Activated CD8-positive, alpha-beta memory T cell treated with anti-CD3 and anti-CD28 coated beads, Interleukin-2, amount 50 U/mL, for 4 hours (primary cell): ENCODE measurements around the gene LRRTM2.
"Not testable (repeated sequence)": the region's sequence is repeated elsewhere in the genome, so short reads cannot be mapped to it uniquely, and the experiment has no call there.

Source experiments
- DNase-seq: peaks from one replicate; pipeline ENCODE4 v3.0.0-alpha.2; 2020

The LRRTM2 gene

GRCh38 chr5:138874771-138875551 lies at the start of gene LRRTM2:
Gene LRRTM2 (minus strand): TSS chr5:138875335. CDS start chr5:138874911, 424 bp downstream.
- DNase-seq, result no peak

DNA sequence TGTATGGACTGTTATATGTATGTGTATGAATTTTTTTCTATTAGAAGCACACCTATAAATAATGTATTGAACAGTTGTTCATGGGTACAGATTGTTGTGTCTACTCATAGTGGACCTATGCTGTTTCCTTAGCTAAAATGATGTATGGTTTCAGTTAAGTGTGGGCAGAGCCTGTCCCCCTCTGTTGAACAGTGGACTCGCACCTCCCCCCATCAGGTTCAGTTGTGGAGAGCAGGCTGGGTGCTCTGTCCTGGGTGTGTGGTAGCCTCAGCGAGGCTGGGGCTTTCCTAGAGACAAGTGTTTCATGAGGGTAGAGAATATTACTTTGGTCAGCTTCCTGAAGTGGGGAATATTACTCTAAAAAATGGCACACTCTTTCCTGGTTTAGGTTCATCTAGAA lies 47.4 kb upstream of the LRRTM2 start:
- no peak for DNase-seq

- not testable (repeated sequence) for DNase-seq
Observed at GRCh38 chr5:138921362-138921761, 46.2 kb upstream of the LRRTM2 start.

DNA sequence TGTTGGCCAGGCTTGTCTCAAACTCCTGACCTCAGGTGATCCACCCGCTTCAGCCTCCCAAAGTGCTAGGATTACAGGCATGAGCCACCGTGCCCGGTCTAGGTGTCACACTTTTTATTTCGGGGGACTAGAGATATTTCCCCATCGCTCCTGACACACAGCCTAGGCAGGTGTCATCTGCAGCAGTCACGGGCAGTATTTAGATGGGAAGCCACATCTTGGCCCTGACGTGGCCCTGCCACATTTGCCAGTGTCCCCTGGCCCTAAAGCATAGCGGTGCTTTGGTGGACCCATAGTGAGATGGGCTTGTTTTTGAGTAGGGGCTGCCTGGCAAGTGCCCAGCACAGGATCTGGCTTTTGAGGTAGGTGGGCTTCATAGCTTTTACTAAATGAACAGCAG lies 45.0 kb upstream of the LRRTM2 start:
- DNase-seq, result no peak

GRCh38 chr5:138918686-138919085 lies 43.6 kb upstream of the LRRTM2 start:
- DNase-seq, result no peak

DNA sequence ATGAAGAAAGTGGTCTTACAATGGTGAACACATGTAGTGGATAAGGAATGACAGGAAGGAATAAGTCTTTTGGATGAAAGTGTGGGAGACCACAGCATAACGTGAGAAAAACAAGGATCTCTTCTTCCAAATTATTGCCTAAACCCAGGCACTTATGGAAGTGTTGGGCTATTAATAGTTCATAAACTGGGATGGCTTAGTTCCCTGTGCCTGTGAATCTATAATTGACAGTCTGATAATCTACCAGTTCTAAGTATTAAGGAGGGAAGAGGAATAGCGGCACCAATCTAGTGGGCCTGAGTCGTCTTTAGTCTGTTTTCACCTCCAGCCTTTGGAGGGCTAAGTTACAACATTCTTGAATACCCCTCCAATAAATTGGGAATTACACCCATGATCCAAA lies 39.2 kb upstream of the LRRTM2 start:
- DNase-seq, result no peak

GRCh38 chr5:138913773-138914172 lies 38.6 kb upstream of the LRRTM2 start:
- DNase-seq, result no peak

GRCh38 chr5:138912093-138912492 lies 37.0 kb upstream of the LRRTM2 start:
- DNase-seq, result no peak

- DNase-seq, result no peak
Observed at GRCh38 chr5:138911441-138911840, 36.3 kb upstream of the LRRTM2 start.

- DNase-seq, result no peak
Observed at GRCh38 chr5:138910546-138911185, 35.5 kb upstream of the LRRTM2 start.

- no peak for DNase-seq
Observed at GRCh38 chr5:138909734-138910133, 34.6 kb upstream of the LRRTM2 start.

- DNase-seq, result no peak
Observed at GRCh38 chr5:138905541-138905940, 30.4 kb upstream of the LRRTM2 start.

DNA sequence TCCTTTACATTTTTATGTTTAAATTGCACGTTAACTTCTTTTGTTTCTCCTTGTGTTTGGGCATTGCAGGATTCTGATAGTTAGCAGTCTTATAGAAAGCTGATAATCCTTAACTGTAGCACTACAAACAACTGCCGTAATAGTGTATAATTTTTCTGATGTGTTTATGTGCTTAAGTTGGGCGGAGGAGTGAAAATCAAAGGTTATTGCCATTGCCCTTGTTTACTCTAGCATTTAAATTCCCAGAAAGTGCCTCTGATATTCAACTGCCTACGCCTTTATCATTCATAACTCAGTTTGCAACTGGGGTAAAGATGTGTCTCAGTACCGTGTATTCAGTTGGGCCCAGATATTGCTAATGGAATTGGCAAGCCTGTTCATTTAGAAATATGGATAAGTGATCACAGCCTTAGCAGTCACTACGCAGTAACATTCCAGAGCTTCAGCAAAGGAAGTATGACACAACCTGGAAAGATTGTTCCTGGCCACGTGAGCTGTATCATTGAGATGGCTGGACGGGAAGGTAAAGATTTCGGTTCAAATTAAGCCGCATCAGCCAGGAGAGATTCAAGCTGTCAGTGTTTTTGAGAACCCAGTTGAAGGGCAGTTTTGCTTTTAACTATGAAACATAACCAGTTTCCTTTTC lies 28.1 kb upstream of the LRRTM2 start:
- DNase-seq, result no peak

DNA sequence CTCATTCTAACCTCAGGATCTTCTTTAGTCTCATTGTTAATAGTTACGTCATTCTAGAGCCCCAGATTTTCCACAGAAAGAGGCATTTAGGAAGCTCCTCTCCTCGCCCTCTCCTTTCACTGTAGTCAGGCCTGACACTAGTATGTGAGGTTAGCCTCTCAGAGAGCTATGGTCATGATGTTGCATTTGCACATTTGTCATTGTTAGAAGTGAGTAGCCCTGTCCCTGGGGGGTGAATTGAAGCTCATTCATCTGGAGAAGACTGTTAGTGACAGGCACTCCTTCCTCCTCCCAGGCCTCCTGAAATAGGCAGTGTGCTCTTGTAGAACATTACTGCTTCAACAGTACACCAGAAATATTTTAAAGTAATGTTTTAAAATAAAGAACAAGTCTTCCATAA lies 26.6 kb upstream of the LRRTM2 start:
- no peak for DNase-seq

GRCh38 chr5:138900281-138900965 lies 25.3 kb upstream of the LRRTM2 start:
- DNase-seq, result no peak

- DNase-seq, result no peak
Observed at GRCh38 chr5:138898742-138899141, 23.6 kb upstream of the LRRTM2 start.

- no peak for DNase-seq
Observed at GRCh38 chr5:138898299-138898698, 23.2 kb upstream of the LRRTM2 start.

- no peak for DNase-seq
Observed at GRCh38 chr5:138895918-138896317, 20.8 kb upstream of the LRRTM2 start.

DNA sequence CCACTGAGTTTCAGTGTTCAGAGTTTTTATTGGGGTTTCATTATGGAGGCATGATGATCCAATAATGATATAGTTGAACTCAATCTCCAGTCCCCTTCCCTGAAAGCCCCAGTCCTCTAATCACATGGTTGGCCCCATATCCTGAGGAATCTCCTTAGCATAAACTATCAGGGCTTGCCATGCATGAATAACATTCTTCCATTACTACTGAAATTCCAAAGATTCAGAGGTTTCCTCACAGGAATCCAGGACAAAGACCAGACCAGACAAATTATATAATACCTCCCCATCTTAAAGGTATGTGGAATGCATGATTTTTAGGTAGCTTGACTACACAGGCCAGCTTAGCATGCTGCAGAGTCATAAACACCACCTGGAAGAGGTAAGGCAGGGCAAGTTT lies 15.5 kb upstream of the LRRTM2 start:
- no peak for DNase-seq

DNA sequence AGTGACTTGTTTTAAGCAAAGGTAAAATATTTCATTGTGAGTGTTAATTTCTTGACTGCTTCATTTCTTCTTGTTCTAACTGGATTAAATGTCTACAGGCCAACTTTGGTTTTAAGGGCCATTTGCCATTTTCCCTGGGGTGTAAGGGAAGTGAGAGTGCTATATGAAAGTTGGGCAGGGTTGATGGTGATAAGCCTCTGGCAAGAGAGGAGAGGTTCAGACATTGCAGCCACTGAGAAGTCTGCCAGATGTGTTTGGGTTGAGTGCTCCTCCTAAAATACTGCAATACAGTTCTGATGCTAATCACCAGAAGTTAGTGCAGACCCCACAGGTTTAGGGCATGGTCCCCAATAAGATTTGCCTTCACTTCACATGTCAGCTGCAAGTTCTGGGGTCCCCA lies 14.9 kb upstream of the LRRTM2 start:
- no peak for DNase-seq

GRCh38 chr5:138884554-138884953 lies 9.4 kb upstream of the LRRTM2 start:
- DNase-seq, result no peak

DNA sequence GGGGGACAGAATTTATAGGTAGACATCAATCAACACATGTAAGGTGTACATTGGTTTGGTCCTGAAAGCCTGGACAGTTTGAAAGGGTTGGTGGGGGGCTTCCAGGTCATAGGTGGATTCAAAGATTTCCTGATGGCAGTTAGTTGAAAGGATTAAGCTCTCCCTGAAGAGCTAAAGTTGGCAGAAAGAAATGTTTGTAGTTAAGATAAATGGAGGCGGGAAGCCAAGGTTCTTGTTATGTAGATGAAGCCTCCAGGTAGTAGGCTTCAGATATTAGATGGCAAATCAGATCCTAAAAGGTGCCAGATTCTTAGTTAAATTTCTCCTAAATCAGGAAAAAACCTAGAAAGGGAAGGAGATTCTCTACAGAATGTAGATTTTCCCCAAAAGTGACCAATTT lies 9.0 kb upstream of the LRRTM2 start:
- no peak for DNase-seq

DNA sequence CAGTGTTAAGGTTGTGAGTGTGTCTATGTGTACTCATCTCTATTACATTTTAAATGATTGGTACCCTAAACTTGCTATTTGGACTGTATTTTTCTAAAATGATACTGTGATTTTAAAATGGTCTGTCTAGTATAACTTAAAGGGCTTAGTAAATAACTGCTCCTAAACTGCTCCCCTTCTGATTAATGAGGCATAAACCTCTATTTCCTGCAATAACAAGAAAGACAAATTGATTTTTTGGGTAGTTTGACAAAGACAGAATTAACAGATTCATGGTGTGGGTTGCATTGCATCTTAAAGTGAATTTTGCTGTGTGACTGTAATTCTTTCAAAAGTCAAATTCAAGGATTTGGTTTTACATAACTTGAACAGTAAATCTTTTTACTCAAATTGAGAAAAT lies 8.1 kb upstream of the LRRTM2 start:
- DNase-seq, result no peak
